Heart left ventricle (tissue), 16 donors: Measurements from ENCODE around the gene CISH. TPM values are rescaled to one million over a fixed set of nuclear protein-coding genes. Genes with fewer than 3 reads are reported as not detected.

Experiments used
- ATAC-seq, 4 donors: fragments of 200-7000 bp; cut with Tn5 transposase; one replicate each; pipeline ENCODE4 v1.9.1; 2020 to 2022; ENCODE audit warnings: moderate library complexity in 4 of 4, mild to moderate bottlenecking in 3 of 4, moderate number of reproducible peaks in 1 of 4
- DNase-seq, 5 donors: peaks; one replicate each; pipeline ENCODE4 v3.0.0-alpha.2; 2020
- H3K27ac ChIP-seq, 12 donors: fragments of 200-600 bp; sonication (generic) in 4 of 12; one replicate each; pipeline versions ENCODE4 v1.5.0 to v1.8.0; 2016 to 2022; ENCODE audit warnings: mild to moderate bottlenecking in 2 of 12
- H3K27me3 ChIP-seq, 9 donors: fragments of 200-600 bp; sonication (generic) in 2 of 9; one replicate each; pipeline versions ENCODE4 v1.5.1 to v1.8.0; 2016 to 2022; ENCODE audit warnings: mild to moderate bottlenecking in 3 of 9
- H3K36me3 ChIP-seq, 9 donors: fragments of 200-600 bp; sonication (generic) in 2 of 9; one replicate each; pipeline versions ENCODE4 v1.5.0 to v1.8.0; 2018 to 2022; ENCODE audit warnings: mild to moderate bottlenecking in 2 of 9
- H3K4me1 ChIP-seq, 12 donors: fragments of 200-600 bp; sonication (generic) in 4 of 12; one replicate each; pipeline versions ENCODE4 v1.5.0 to v1.8.0; 2016 to 2022; ENCODE audit warnings: mild to moderate bottlenecking in 3 of 12
- H3K4me3 ChIP-seq, 12 donors: fragments of 200-600 bp; sonication (generic) in 4 of 12; one replicate each; pipeline versions ENCODE4 v1.5.0 to v1.8.0; 2017 to 2022; ENCODE audit warnings: mild to moderate bottlenecking in 9 of 12, moderate library complexity in 4 of 12
- H3K9me3 ChIP-seq, 12 donors: fragments of 200-600 bp; sonication (generic) in 4 of 12; one replicate each; pipeline versions ENCODE4 v1.5.0 to v1.8.0; 2016 to 2022; ENCODE audit warnings: mild to moderate bottlenecking in 1 of 12
- CTCF ChIP-seq, 12 donors: fragments of 200-600 bp; sonication (generic) in 4 of 12; IDR thresholded peaks; one replicate each; pipeline versions ENCODE4 v1.5.0 to v1.8.0; 2018 to 2022; ENCODE audit warnings: antibody characterized with exemption in 12 of 12, mild to moderate bottlenecking in 5 of 12
- POLR2A ChIP-seq, 2 donors: fragments of 450-650 bp; IDR thresholded peaks; one replicate each; pipeline ENCODE4 v1.6.1; 2017; ENCODE audit warnings: antibody characterized with exemption in 2 of 2, mild to moderate bottlenecking in 2 of 2, moderate library complexity in 2 of 2
- WGBS, 4 donors: extraction: QIAGEN DNeasy Blood & Tissue Kit in 2 of 4; methylation state at CpG; one replicate each; pipeline versions ENCODE4 v1.1.5 to v1.1.7; 2013 to 2018; 5-methylcytosine and 5-hydroxymethylcytosine counted together
- intact Hi-C, 10 donors: fragments of 100-400 bp; cut with DNase I; formaldehyde crosslinking; loops; one replicate each; pipeline versions ENCODE4 v1.11.1 to v1.14.2; 2022
- polyA plus RNA-seq, 2 donors: library from polyadenylated mRNA; stranded (reverse); fragments of 200-250 nt; gene quantifications; one replicate each; pipeline ENCODE4 v1.2.3, GENCODE V29; 2013
- total RNA-seq, 9 donors: library from RNA; depleted of rRNA in 2 of 9; stranded (reverse); fragments of >200 nt in 2 of 9; fragmentation: NEBNext Ultra II Directional in 3 of 9; extraction: Animal tissue kit (Norgen Biotek cat#: 25700) in 3 of 9; gene quantifications; one replicate each; pipeline versions ENCODE4 v1.1.0 to v1.2.4, GENCODE V29; 2016 to 2023
- donor health status: ischemic (EF 13 %, LVEDD 7.1; RV severe dilation, severe dysfunction).
- donor health status: healthy with polysubstance abuse.
- donor health status: DM: no; HTN: yes; CAD: no.
- donor health status: DM: no; HTN: no; CAD: no.
- donor health status: ischemic (EF 25% LVEDD 6.9; RV normal size, moderate dysfunction).
- donor health status: ischemic (EF 25% LVEDD 5.7; RV mildly dilated, moderate dysfunction).
- donor health status: healthy.
- donor health status: DM: yes; HTN: yes; CAD: no.
- donor health status: ischemic (EF 35%, LVEDD 5.7; RV mildly dilated, moderate dysfunction).
- donor health status: nonischemic (EF 11% LVEDD 7.7; RV severe dilation, severe dysfunction).
- donor health status: DM: yes; HTN: yes; CAD: no.
- donor health status: PGD.
- donor health status: ischemic (EF 29% LVEDD 5.4; RV normal size, mild dysfunction).
- donor health status: nonischemic (EF 23%, LVEDD 6.1; RV moderate dilation, normal function).

Gene CISH
- total and polyA plus RNA-seq, 11 donors: 6.9 to 57.0 (median 20.3) TPM

GRCh38 chr3:50605901-50606326, 5.7 kb downstream of the CISH start:
- peak overlapping the region in 11 of 12 donors; percentile 71 to 100 (median 99) for H3K27ac ChIP-seq
- H3K27me3 ChIP-seq: no peaks in the 10 kb centered on the region
- no peaks in the 10 kb centered on the region for H3K9me3 ChIP-seq
- 54 to 71% (median 63%) methylated on average over 5 of the region's 5 CpGs for WGBS, 4 donors
- DNase-seq (peak in 3 of 5 donors; percentile 20 to 63 (median 27)), ATAC-seq (no peak)
- H3K36me3 ChIP-seq: peaks cover 0 to 63% (median 28%) of the 10 kb centered on the region in 9 donors
- TF ChIP-seq CTCF (IDR thresholded peaks at IDR 0.05): no peak
- no peak for TF ChIP-seq POLR2A (IDR thresholded peaks at IDR 0.05)
- H3K4me1 ChIP-seq: peaks cover 20 to 99% (median 91%) of the 10 kb centered on the region in 12 donors
- H3K4me3 ChIP-seq: peak overlapping the region in 1 of 12 donors; percentile 90
- intact Hi-C loops: no loop called here

- H3K4me1 ChIP-seq: peaks cover 15 to 99% (median 91%) of the 10 kb centered on the region in 12 donors
- TF ChIP-seq CTCF (IDR thresholded peaks at IDR 0.05): no peak
- TF ChIP-seq POLR2A (IDR thresholded peaks at IDR 0.05): peak in 1 of 2 donors; percentile 13
- H3K27ac ChIP-seq: peak overlapping the region in 11 of 12 donors; percentile 71 to 100 (median 99)
- DNase-seq (peak; percentile 75 to 91 (median 85)), ATAC-seq (peak; percentile 13 to 55 (median 40))
- intact Hi-C loops: no loop called here
- no peaks in the 10 kb centered on the region for H3K27me3 ChIP-seq
- 54 to 72% (median 62%) methylated on average over 13 to 14 of the region's 14 CpGs for WGBS, 4 donors
- no peaks in the 10 kb centered on the region for H3K9me3 ChIP-seq
- H3K36me3 ChIP-seq: peaks cover 0 to 54% (median 28%) of the 10 kb centered on the region in 9 donors
- peak overlapping the region in 1 of 12 donors; percentile 90 for H3K4me3 ChIP-seq
These were observed 6.7 kb downstream of the CISH start for GRCh38 chr3:50604628-50605588.

- H3K4me1 ChIP-seq: peaks cover 15 to 99% (median 90%) of the 10 kb centered on the region in 12 donors
- intact Hi-C loops: no loop called here
These were observed 7.4 kb downstream of the CISH start for GRCh38 chr3:50604110-50604621.

More at GRCh38 chr3:50604110-50604621, 7.4 kb downstream of the CISH start:
- Histone ChIP-seq H3K9me3 (no peaks in the 10 kb centered on the region), H3K27me3 (no peaks in the 10 kb centered on the region), H3K36me3 (peaks cover 0 to 53% (median 28%) of the 10 kb centered on the region in 9 donors), H3K27ac (peak overlapping the region in 11 of 12 donors; percentile 96 to 100 (median 99)), H3K4me3 (no peak overlapping the region)
- DNase-seq (peak in 1 of 5 donors; percentile 16), ATAC-seq (no peak)
- TF ChIP-seq CTCF (IDR thresholded peaks at IDR 0.05) (no peak), POLR2A (IDR thresholded peaks at IDR 0.05) (no peak)
- WGBS, 4 donors: 59 to 69% (median 66%) methylated on average over 5 of the region's 5 CpGs
